GM06990 (cell line): Measurements from ENCODE around the gene RHD.
"Not testable (repeated sequence)": the region's sequence is repeated elsewhere in the genome, so short reads cannot be mapped to it uniquely, and the experiment has no call there.

Source experiments
- DNase-seq: peaks from one replicate; pipeline ENCODE4 v3.0.0-alpha.2; 2011; ENCODE audit not compliant: insufficient read length; ENCODE audit errors: extremely low read depth
- H3K27me3 ChIP-seq: replicated peaks from 2 replicates; pipeline ENCODE4 v1.6.0; 2011; ENCODE audit warnings: low read length; ENCODE audit not compliant: control insufficient read depth, insufficient read depth
- H3K36me3 ChIP-seq: 2 replicates; pipeline ENCODE4 v1.5.1; 2011; ENCODE audit warnings: low read length; ENCODE audit not compliant: control insufficient read depth, insufficient read depth
- H3K4me3 ChIP-seq: replicated peaks from 2 replicates; pipeline ENCODE4 v1.5.1; 2011; ENCODE audit warnings: low read depth, mild to moderate bottlenecking, control low read depth, low read length
- CTCF ChIP-seq: IDR thresholded peaks from 2 replicates; pipeline ENCODE4 v1.5.1; 2011; ENCODE audit warnings: low read length, control low read depth, mild to moderate bottlenecking, inconsistent platforms; ENCODE audit not compliant: insufficient read depth, poor library complexity, severe bottlenecking

The RHD gene

GRCh38 chr1:25285862-25286261 is 13.6 kb downstream of the RHD start:
- DNase-seq, H3K4me3 ChIP-seq, H3K27me3 ChIP-seq, H3K36me3 ChIP-seq: not testable (repeated sequence)

GRCh38 chr1:25287164-25287563 is 14.9 kb downstream of the RHD start:
- H3K27me3 ChIP-seq, DNase-seq, H3K36me3 ChIP-seq, H3K4me3 ChIP-seq: not testable (repeated sequence)

GRCh38 chr1:25288573-25289101 is 16.3 kb downstream of the RHD start:
- not testable (repeated sequence) for DNase-seq, H3K27me3 ChIP-seq, H3K4me3 ChIP-seq, H3K36me3 ChIP-seq

- TF ChIP-seq CTCF = peak; percentile 7
- not testable (repeated sequence) for H3K36me3 ChIP-seq, DNase-seq, H3K4me3 ChIP-seq, H3K27me3 ChIP-seq
These were observed 17.7 kb downstream of the RHD start for GRCh38 chr1:25290043-25290442.

GRCh38 chr1:25293426-25293825 is 21.1 kb downstream of the RHD start:
- DNase-seq, H3K4me3 ChIP-seq, H3K36me3 ChIP-seq, H3K27me3 ChIP-seq: not testable (repeated sequence)

GRCh38 chr1:25294889-25295826 is 22.8 kb downstream of the RHD start:
- not testable (repeated sequence) for DNase-seq, H3K4me3 ChIP-seq, H3K36me3 ChIP-seq, H3K27me3 ChIP-seq

GRCh38 chr1:25296501-25296900 is 24.2 kb downstream of the RHD start:
- not testable (repeated sequence) for H3K36me3 ChIP-seq, DNase-seq

GRCh38 chr1:25300729-25301128 is 28.4 kb downstream of the RHD start:
- not testable (repeated sequence) for H3K27me3 ChIP-seq, DNase-seq, H3K4me3 ChIP-seq, H3K36me3 ChIP-seq

More at GRCh38 chr1:25296501-25296900, 24.2 kb downstream of the RHD start:
- not testable (repeated sequence) for H3K4me3 ChIP-seq, H3K27me3 ChIP-seq

- DNase-seq, H3K27me3 ChIP-seq, H3K4me3 ChIP-seq, H3K36me3 ChIP-seq: not testable (repeated sequence)
These were observed 30.0 kb downstream of the RHD start for GRCh38 chr1:25302330-25302729.

- DNase-seq, H3K27me3 ChIP-seq, H3K36me3 ChIP-seq, H3K4me3 ChIP-seq: not testable (repeated sequence)
These were observed 32.6 kb downstream of the RHD start for GRCh38 chr1:25304936-25305335.

GRCh38 chr1:25308168-25308567 is 35.9 kb downstream of the RHD start:
- not testable (repeated sequence) for H3K36me3 ChIP-seq, DNase-seq, H3K4me3 ChIP-seq, H3K27me3 ChIP-seq

GRCh38 chr1:25309085-25309484 is 36.8 kb downstream of the RHD start:
- H3K27me3 ChIP-seq, H3K36me3 ChIP-seq, H3K4me3 ChIP-seq, DNase-seq: not testable (repeated sequence)

- not testable (repeated sequence) for H3K4me3 ChIP-seq, DNase-seq
These were observed 37.2 kb downstream of the RHD start for GRCh38 chr1:25309486-25309885.

More at GRCh38 chr1:25309486-25309885, 37.2 kb downstream of the RHD start:
- H3K36me3 ChIP-seq, H3K27me3 ChIP-seq: not testable (repeated sequence)
